ENCODE measurements around the gene BCL2A1. TPM values are rescaled to one million over a fixed set of nuclear protein-coding genes. Genes with fewer than 3 reads are reported as not detected.
"Not testable (repeated sequence)": the region's sequence is repeated elsewhere in the genome, so short reads cannot be mapped to it uniquely, and the experiment has no call there.

The BCL2A1 gene
- polyA plus RNA-seq (ENCODE audit: insufficient read length in 3 of 3): under 1 TPM in 2 of 3 donors, not detected in 1; 0.25 to 0.31 TPM
- long read RNA-seq, donor 1, partial matches to known transcripts: 0 of 1 reads
- long read RNA-seq, donor 1, other reads (novel, unspliced or antisense): 0 of 1 reads
- long read RNA-seq, donor 2: 0 reads
- long read RNA-seq, donor 3: 0 reads
- long read RNA-seq, donor 4: 0 reads
- long read RNA-seq, donor 5, partial matches to known transcripts: 37 of 43 reads
- long read RNA-seq, donor 5, other reads (novel, unspliced or antisense): 5 of 43 reads
- long read RNA-seq, donor 6: 0 reads
- long read RNA-seq, donor 7: 0 reads
- long read RNA-seq, donor 8, partial matches to known transcripts: 0 of 1 reads
- long read RNA-seq, donor 8, other reads (novel, unspliced or antisense): 0 of 1 reads
- long read RNA-seq, donor 9, partial matches to known transcripts: 174 of 247 reads
- long read RNA-seq, donor 9, other reads (novel, unspliced or antisense): 73 of 247 reads
- long read RNA-seq, donor 10, partial matches to known transcripts: 32 of 59 reads
- long read RNA-seq, donor 10, other reads (novel, unspliced or antisense): 27 of 59 reads
- long read RNA-seq, donor 11: 0 reads
- long read RNA-seq, donor 12: 0 reads
- long read RNA-seq, donor 13: 0 reads
- long read RNA-seq, donor 14: 0 reads
- long read RNA-seq, donor 15: 0 reads
- long read RNA-seq, donor 16: 0 reads

DNA sequence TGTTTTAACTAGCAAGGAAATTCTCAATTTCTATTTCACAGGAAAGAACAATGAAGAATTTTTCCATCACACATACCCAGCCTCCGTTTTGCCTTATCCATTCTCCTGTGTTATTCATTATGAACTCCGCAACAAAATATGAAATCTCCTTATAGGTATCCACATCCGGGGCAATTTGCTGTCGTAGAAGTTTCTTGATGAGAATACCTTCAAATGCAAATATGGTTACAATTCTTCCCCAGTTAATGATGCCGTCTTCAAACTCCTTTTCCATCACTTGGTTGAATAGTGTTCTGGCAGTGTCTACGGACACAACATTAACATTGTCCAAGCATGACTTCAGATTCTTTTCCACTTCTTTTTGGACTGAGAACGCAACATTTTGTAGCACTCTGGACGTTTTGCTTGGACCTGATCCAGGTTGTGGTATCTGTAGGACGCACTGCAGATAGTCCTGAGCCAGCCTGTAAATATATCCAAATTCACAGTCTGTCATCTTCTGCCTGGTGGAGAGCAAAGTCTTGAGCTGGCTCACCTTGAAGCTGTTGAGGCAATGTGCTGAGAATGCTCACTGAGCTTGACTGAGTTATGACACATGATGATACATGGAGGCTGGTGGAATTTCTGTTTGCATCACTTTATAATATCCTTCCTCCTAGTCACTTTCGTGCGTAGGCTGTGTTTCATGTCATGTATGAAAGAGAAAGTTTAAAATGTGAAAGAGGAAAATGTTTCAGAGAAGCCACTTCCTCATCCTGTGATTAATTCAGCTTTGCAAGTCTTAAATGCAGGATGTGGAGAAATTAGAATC lies at the start of gene BCL2A1:
TSS of gene BCL2A1 (minus strand) at position 573 of the 811 bp plus-strand sequence. CDS start at position 496, 77 bp downstream.
- DNase-seq: no peak

DNA sequence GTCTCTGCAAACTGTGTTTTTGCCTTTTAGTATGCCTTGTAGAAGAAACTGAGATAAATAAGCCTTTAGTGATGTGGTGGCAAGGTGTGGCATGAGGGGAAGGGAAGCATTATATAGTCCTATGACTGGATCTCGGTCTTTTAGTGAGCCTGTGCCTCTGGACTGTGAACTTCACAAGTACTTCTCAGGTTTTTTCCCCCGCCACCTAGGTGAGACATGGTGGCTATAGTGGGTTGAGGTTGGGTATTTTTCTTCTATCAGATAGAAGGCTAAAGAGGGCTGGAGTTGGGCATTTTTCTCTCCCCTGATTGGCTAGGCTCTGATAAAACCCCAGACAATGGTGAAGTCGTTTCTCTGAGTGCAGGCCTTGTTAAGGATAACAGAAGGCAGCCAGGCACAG lies 49.7 kb upstream of the BCL2A1 start:
- no peak for DNase-seq

DNA sequence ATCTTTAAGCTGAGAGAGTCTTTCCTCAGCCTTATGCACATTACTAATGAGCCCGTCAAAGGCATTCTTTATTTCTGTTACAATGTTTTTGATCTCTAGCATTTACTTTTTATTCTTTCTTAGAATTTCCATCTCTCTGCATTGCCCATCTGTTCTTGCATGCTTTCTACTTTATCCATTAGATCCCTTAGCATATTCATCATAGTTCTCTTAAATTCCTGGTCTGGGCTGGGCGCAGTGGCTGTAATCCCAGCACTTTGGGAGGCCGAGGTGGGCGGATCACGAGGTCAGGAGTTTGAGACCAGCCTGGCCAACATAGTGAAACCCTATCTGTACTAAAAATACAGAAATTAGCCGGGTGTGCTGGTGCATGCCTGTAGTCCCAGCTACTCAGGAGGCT lies 49.2 kb upstream of the BCL2A1 start:
- DNase-seq: not testable (repeated sequence)

DNA sequence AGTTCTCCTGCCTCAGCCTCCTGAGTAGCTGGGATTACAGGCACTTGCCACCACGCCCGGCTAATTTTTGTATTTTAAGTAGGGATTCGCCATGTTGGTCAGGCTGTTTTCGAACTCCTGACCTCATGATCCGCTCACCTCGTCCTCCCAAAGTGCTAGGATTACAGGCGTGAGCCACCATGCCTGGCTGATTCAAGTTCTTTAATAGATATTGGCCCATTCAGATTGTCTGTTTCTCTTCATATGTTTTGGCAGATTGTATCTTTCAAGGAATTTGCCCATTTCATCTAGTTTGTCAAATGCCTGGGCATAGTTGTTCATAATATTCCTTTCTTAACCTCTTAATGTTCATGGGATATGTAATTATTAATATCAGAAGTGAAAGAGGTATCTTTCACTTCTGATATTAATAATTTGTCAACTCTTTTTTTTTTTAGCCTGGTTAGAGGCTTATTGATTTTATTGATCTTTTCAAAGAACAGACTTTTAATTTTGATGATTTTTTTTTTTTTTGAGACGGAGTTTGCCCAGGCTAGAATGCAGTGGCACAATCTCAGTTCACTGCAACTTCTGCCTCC lies 48.3 kb upstream of the BCL2A1 start:
- DNase-seq: no peak

DNA sequence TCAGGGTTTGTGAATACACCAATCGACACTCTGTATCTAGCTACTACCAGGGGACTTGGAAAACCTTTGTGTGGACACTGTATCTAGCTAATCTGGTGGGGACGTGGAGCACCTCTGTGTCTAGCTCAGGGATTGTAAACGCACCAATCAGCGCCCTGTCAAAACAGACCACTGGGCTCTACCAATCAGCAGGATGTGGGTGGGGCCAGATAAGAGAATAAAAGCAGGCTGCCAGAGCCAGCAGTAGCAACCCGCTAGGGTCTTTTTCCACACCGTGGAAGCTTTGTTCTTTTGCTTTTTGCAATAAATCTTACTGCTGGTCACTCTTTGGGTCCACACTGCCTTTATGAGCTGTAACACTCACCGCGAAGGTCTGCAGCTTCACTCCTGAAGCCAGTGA lies 46.1 kb upstream of the BCL2A1 start:
- DNase-seq: not testable (repeated sequence)

DNA sequence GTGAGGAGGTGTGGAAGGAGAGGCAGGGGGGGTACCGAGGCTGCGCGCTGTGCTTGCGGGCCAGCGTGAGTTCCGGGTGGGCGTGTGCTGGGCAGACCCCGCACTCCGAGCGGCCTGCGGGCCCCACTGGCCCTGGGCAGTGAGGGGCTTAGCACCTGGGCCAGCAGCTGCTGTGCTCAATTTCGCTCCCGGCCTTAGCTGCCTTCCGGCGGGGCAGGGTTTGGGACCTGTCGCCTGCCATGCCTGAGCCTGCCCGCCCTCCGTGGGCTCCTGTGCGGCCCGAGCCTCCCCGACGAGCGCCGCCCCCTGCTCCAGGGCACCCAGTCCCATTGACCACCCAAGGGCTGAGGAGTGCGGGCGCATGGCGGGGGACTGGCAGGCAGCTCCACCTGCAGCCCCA lies 45.5 kb upstream of the BCL2A1 start:
- not testable (repeated sequence) for DNase-seq

DNA sequence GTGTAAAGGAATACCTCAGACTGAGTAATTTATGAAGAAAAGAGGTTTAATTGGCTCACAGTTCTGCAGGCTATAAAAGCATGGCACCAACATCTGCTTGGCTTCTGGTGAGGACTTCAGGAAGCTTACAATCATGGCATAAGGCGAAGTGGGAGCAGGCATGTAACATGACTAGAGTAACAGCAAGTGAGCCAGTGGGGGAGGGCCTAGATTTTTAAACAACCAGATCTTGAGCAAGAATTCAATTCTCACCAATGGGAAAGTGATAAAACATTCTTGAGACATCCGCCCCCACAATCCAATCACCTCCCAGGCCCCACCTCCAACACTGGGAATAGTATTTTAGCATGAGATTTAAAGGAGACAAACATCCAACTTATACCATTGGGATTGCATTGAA lies 44.2 kb upstream of the BCL2A1 start:
- no peak for DNase-seq

DNA sequence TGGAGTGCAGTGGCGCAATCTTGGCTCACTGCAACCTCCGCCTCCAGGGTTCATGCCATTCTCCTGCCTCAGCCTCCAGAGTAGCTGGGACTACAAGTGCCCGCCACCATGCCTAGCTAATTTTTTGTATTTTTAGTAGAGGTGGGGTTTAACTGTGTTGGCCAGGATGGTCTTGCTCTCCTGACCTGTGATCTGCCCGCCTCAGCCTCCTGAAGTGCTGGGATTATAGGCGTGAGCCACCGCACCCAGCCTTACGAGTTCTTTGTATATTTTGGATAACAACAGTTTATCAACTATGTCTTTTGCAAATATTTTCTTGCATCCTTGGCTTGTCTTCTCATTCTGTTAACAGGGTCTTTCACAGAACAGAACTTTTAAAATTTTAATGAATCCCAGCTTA lies 43.2 kb upstream of the BCL2A1 start:
- DNase-seq: not testable (repeated sequence)

DNA sequence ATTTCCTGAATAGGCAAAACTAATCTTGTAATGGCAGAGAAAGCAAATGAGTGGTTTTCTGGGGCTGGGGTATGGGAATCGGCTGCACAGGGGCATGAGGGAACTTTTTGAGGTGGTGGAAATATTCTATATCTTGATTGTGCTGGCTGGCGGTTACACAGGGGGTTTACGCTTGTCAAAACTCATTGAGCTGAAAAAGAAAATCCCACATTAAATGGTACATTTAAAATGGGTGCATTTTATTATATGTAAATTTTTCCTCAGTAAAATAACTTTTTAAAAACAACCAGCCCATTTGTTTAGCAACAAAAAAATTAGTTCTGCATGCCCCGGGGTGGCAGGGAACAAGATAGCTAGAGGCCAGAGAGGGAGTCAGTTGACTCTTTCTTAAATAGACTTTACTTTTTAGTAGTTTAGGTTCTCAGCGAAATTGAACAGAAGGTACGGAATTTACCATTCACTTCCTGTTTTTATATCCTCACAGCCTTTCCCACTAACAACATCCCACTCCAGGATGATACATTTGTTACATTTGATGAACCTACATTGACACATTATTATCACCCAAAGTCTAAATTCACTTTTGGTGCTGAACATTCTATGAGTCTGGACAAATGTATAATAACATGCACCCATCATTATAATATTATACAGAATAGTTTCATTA lies 41.2 kb upstream of the BCL2A1 start:
- DNase-seq: no peak

DNA sequence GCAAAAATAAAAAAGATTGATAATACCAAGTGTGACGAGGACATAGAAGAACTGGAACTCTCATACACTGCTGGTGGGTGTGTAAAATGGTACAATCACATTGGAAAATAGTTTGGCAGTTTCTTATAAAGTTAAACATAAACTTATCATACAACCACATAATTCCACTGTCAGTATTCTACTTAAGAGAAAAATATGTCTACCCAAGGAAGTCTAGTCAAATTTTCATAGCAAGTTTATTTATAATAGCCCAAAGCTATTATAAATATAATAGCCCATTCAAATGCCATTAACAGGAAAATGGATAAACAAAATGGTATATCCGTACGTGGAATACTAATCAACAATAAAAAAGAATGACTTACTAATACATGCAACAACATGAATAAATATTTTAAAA lies 40.6 kb upstream of the BCL2A1 start:
- DNase-seq: no peak

DNA sequence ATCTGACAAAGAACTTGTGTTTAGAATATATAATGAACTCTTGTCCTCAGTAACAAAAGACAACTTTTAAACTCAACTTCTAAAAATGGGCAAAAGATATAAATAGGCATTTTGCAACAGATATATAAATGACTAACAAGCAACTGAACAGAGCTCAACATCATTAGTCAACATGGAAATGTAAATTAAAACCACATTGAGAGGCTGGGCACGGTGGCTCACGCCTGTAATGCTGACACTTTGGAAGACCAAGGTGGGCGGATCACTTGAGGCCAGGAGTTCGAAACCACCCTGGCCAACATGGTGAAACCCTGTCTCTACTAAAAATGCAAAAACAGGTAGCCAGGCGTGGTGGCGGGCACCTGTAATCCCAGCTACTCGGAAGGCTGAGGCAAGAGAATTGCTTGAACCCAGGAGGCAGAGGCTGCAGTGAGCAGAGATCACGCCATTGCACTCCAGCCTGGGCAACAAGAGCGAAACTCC lies 40.1 kb upstream of the BCL2A1 start:
- DNase-seq: not testable (repeated sequence)

DNA sequence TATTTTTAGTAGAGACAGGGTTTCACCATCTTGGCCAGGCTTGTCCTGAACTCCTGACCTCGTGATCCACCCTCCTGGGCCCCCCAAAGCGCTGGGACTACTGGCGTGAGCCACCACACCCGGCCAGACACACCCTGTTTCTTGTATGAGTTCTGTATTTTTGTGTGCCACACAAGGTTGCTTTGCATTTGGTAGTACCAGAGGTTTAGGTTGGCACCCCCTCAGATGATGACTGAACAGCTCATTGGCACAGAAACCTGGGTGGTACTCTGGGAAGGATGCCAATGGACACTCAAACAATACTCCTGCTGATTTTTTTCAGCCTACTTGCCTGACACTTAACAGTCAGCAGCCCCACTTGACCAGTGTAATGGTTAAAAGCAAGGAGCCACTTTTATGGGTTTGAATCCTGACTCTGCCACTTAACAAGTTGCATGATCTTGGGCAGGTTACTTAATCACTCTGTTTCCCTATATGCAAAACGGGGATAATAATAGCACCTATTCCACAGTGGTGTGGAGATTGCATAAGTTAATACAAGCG lies 39.2 kb upstream of the BCL2A1 start:
- no peak for DNase-seq

DNA sequence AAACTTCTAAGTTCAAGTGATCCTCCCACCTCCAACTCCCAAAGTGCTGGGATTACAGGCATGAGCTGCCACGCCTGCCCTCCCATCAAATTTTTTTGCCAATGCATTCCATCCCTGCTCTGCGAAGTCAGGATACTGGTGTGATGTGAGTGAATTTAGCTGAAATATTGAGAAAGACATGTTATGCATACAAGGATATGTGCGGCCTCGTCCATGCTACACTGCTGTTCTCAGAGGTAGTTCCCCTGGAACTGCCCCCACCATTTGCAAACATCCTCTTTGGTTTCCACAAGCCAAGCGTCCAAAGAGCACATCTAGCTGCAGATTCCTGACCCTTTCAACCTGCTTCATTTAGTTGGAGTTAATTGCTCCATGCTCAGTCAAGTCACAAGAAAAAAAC lies 36.5 kb upstream of the BCL2A1 start:
- DNase-seq: no peak

DNA sequence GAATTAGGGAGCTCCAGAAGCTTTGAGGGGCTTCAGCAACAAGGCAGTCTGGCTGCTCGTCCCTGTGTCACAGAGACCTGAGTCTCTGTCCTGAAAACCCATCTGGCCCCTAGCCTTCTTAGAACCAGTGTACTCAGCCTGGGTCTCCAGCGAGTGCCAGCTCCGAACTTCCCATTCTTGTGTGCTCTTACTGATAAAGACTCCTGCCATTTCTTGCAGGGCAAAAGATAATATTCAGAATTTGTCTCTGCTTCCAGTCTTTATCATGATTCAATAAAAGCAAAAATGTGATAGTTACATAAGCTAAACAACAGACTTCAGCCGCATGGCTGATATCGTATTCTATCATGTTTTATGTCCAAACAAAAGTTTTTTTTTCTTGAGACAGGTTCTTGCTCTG lies 36.0 kb upstream of the BCL2A1 start:
- no peak for DNase-seq

DNA sequence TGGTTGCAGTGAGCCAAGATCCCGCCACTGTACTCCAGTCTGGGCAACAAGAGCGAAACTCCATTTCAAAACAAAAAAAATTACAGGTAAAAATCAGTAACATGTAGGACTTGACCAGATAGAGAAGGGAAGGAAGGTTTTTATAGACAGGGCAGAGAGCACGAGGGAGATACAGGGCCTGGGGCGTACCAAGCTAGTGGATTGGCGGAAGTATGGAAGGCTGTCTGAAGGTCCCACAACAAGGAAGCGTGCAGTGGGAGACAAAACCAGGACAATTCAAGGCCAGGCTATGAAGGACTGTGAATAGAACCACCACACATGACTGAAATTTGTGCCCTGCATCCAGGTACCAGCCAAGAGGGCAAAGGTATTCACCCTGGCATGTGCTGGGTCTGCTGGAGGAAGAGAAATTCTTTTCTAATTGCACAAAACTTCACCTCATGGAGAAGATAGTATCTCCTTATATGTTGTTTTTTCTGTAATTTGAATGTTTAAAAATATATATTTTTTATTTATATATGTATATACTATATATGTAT lies 33.0 kb upstream of the BCL2A1 start:
- DNase-seq: no peak

DNA sequence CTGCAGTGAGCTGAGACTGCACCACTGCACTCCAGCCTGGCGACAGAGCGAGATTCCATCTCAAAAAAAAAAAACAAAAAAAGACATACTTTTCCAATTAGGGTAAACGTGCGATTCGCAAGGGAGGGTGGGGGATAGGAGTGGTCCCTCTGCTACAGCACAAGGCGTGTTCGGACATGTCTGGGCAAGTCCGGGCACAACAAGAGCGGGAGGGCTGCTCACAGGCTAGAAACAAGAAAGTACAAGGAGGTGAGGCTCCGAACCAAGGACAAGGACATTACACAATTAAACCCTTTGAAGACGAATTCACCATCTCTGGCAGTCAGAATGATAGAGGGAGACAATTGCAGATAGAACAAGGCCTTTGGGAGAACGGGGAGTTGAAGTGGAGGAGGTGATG lies 32.2 kb upstream of the BCL2A1 start:
- no peak for DNase-seq

DNA sequence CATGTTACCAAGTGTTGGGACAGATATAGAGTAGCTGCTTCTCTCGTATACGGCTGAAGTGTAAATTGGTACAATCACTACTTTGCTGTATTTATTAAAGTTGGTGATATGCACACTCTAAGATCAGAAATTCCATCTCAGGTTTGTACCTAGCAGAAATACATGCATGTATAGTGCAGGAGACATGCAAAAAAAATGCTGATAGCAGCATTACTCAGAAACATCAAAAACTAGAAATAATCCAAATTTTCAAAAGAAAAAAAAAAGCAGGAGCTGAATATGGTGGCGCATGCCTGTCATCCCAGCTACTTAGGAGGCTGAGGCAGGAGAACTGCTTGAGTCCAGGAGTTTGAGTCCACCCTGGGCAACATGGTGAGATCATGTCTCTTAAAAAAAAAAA lies 31.3 kb upstream of the BCL2A1 start:
- no peak for DNase-seq

DNA sequence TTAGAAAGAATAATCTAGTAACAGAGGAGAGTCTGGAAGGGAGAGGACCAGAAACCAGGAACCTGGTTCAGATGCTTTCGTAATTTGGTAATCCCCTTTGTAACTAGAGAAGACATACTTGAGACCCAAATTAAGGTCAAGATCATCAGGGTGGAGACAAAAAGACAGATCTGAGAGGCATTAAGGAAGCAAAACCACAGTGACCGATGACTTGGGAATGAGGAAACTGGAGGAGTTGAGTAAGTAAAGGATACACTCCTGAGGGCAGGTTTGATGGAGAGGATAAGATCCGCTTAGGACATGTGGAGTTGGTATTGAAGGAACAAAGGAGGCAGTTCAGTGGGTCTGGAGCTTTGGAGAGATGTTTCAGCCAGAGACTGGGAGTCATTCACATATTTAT lies 23.6 kb upstream of the BCL2A1 start:
- no peak for DNase-seq

DNA sequence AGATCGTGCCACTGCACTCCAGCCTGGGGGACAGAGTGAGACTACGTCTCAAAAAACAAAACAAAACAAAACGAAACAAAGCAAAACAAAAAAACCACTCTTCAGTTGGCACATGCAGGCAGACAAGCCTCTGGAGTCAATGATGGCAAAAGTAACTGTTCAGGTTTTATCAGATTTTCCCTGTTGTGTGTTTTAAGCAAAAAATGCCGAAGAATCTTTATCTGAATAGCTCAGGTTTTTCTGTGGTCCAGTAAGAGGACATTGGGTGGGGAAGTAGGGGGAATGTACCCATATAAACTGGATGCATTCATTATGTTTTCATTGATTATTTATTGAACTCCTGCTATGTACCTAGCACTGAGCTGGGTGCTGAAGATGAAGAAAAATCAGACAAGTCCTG lies 20.8 kb upstream of the BCL2A1 start:
- DNase-seq: no peak

DNA sequence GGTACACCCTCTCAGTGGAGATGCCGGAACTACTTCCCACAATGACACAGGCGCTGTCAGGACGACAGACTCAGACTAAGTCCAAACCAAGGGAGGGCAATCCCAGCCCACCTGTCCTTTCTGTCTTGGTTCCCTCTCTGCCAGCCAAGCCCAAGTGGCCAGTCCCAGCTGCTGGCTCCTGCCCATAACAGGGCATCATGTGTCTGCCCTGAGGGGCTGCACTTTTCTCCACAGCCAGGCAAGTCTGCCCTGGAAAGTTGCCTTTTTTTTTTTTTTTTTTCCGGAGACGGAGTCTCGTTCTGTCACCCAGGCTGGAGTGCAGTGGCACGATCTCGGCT lies 20.0 kb upstream of the BCL2A1 start:
- DNase-seq: no peak
